Endothelial cell of umbilical vein (primary cell): ENCODE results near the gene SYNGAP1. TPM values are rescaled to one million over a fixed set of nuclear protein-coding genes. Genes with fewer than 3 reads are reported as not detected.

Source experiments
- BruUV-seq: library from RNA; stranded (reverse); fragments of 400-500 nt; replicated peaks from 2 replicates; lab custom pipeline; 2021; lab: Mats Ljungman, UMichigan
- CTCF ChIA-PET: fragments of 300-600, 350-600 bp; sonication (Branson Sonifier 250); formaldehyde crosslinking; loops from one replicate; lab custom pipeline; 2021; ENCODE audit warnings: antibody characterized with exemption, inconsistent platforms; lab: Charles Lee
- POLR2A ChIA-PET: fragments of 300-600, 350-600 bp; sonication (Branson Sonifier 250); formaldehyde crosslinking; loops from one replicate; lab custom pipeline; 2021; ENCODE audit warnings: antibody characterized with exemption, inconsistent platforms; lab: Charles Lee
- DNase-seq: peaks from one replicate; pipeline ENCODE4 v3.0.0-alpha.2; 2011; ENCODE audit warnings: low read depth, low spot score
- FAIRE-seq: peaks from 2 replicates; lab custom pipeline; 2011; peaks lifted over from hg19 to GRCh38; lab: Jason Lieb, UNC
- H2AFZ ChIP-seq: 2 replicates; pipeline ENCODE4 v1.6.0; 2012; ENCODE audit warnings: low read depth, low read length, control low read depth, inconsistent platforms
- H3K27ac ChIP-seq: 2 replicates; pipeline ENCODE4 v1.5.1; 2011; ENCODE audit warnings: low read depth, mild to moderate bottlenecking, control low read depth, low read length, moderate library complexity; ENCODE audit not compliant: insufficient read depth
- H3K27me3 ChIP-seq, 2 experiments: 2 replicates each; pipeline versions ENCODE4 v1.6.0 to v1.6.1; 2011; ENCODE audit warnings: low read length in 2 of 2, mixed read lengths in 1 of 2; ENCODE audit not compliant: control insufficient read depth in 2 of 2, insufficient read depth in 2 of 2
- H3K36me3 ChIP-seq, 2 experiments: 2 replicates in 1 of 2; 3 replicates in 1 of 2; pipeline ENCODE4 v1.5.1; 2011; ENCODE audit warnings: low read length in 2 of 2, mild to moderate bottlenecking in 1 of 2, moderate library complexity in 1 of 2; ENCODE audit not compliant: control insufficient read depth in 2 of 2, insufficient read depth in 2 of 2; ENCODE audit errors: extremely low read depth in 1 of 2
- H3K4me1 ChIP-seq: 3 replicates; pipeline ENCODE4 v1.5.1; 2011; ENCODE audit warnings: mild to moderate bottlenecking, low read length; ENCODE audit not compliant: control insufficient read depth, insufficient read depth; ENCODE audit errors: extremely low read depth
- H3K4me2 ChIP-seq: 2 replicates; pipeline ENCODE4 v1.6.1; 2011; ENCODE audit warnings: low read length, control low read depth, mixed read lengths; ENCODE audit not compliant: insufficient read depth
- H3K4me3 ChIP-seq, 3 experiments: fragments of 200-600 bp in 1 of 3; sonication (generic), shearing (Covaris generic) in 1 of 3; replicated peaks in 1 of 3; 2 replicates each; pipeline ENCODE4 v1.5.1; 2011 to 2016; ENCODE audit warnings: control low read depth in 3 of 3, low read length in 3 of 3, mild to moderate bottlenecking in 2 of 3, inconsistent platforms in 1 of 3, low read depth in 1 of 3, moderate library complexity in 1 of 3; ENCODE audit not compliant: insufficient read depth in 1 of 3
- H3K79me2 ChIP-seq: 2 replicates; pipeline ENCODE4 v1.6.0; 2012; ENCODE audit warnings: low read length, inconsistent platforms; ENCODE audit not compliant: control insufficient read depth, insufficient read depth
- H3K9ac ChIP-seq: replicated peaks from 2 replicates; pipeline ENCODE3; 2011; ENCODE audit warnings: low read length, control low read depth; ENCODE audit not compliant: insufficient read depth; ENCODE audit errors: extremely low read depth
- H3K9me1 ChIP-seq: replicated peaks from 3 replicates; pipeline ENCODE4 v1.6.0; 2011; ENCODE audit warnings: mild to moderate bottlenecking, low read length; ENCODE audit not compliant: control insufficient read depth, insufficient read depth; ENCODE audit errors: extremely low read depth
- H3K9me3 ChIP-seq: replicated peaks from 2 replicates; pipeline ENCODE4 v1.5.1; 2012; ENCODE audit warnings: low read length, inconsistent platforms; ENCODE audit not compliant: control insufficient read depth, insufficient read depth
- H4K20me1 ChIP-seq: replicated peaks from 2 replicates; pipeline ENCODE3; 2011; ENCODE audit warnings: mild to moderate bottlenecking, low read length; ENCODE audit not compliant: control insufficient read depth, insufficient read depth; ENCODE audit errors: extremely low read depth
- CTCF ChIP-seq, 2 donors: IDR thresholded peaks; 1 replicate in 1 of 2; 2 replicates in 1 of 2; pipeline ENCODE4 v1.5.1; 2011; ENCODE audit warnings: low read length in 2 of 2, mild to moderate bottlenecking in 2 of 2, moderate library complexity in 2 of 2, control low read depth in 1 of 2, inconsistent platforms in 1 of 2, low read depth in 1 of 2; ENCODE audit not compliant: insufficient read depth in 1 of 2; ENCODE audit errors: extremely low read depth in 1 of 2
- EZH2 ChIP-seq: IDR thresholded peaks from 2 replicates; pipeline ENCODE4 v1.6.1; 2012; ENCODE audit warnings: borderline replicate concordance, low read depth, mild to moderate bottlenecking, moderate library complexity, low read length, inconsistent platforms; ENCODE audit not compliant: severe bottlenecking
- FOS ChIP-seq: IDR thresholded peaks from 2 replicates; pipeline ENCODE4 v1.6.1; 2011; ENCODE audit warnings: mild to moderate bottlenecking, low read length, moderate library complexity, borderline replicate concordance; ENCODE audit not compliant: insufficient read depth
- GATA2 ChIP-seq: IDR thresholded peaks from 2 replicates; pipeline ENCODE4 v1.7.0; 2011; ENCODE audit warnings: low read depth, mild to moderate bottlenecking, moderate library complexity, mixed read lengths, low read length; ENCODE audit not compliant: insufficient read length, insufficient read depth
- JUN ChIP-seq: IDR thresholded peaks from 2 replicates; pipeline ENCODE4 v1.6.1; 2011; ENCODE audit warnings: borderline replicate concordance, low read depth; ENCODE audit not compliant: insufficient read length, insufficient read depth
- MAX ChIP-seq: IDR thresholded peaks from 2 replicates; pipeline ENCODE4 v1.6.1; 2011; ENCODE audit not compliant: insufficient read depth, insufficient read length
- MYC ChIP-seq: IDR thresholded peaks from one replicate; pipeline ENCODE4 v1.6.1; 2011; ENCODE audit warnings: mild to moderate bottlenecking, low read depth, low read length
- POLR2A ChIP-seq: IDR thresholded peaks from 2 replicates; pipeline ENCODE4 v1.6.1; 2012; ENCODE audit warnings: low read depth, mild to moderate bottlenecking, control low read depth, low read length
- POLR2AphosphoS5 ChIP-seq: IDR thresholded peaks from 2 replicates; pipeline ENCODE4 v1.6.1; 2012; ENCODE audit warnings: low read depth, mild to moderate bottlenecking, control low read depth, low read length, moderate library complexity; ENCODE audit not compliant: insufficient read depth
- dilution Hi-C: fragments of 300-500 bp; cut with MboI; formaldehyde crosslinking; loops from one replicate; pipeline ENCODE4 v1.15.0; 2019; ENCODE audit warnings: low sequenced_read_pairs; ENCODE audit not compliant: extremely low pct_ligation_motif_present
- intact Hi-C: fragments of 100-400 bp; cut with micrococcal nuclease; formaldehyde crosslinking; loops from one replicate; pipeline ENCODE4 v1.10.0; 2022
- polyA plus RNA-seq, 4 experiments: library from polyadenylated mRNA; depleted of rRNA in 3 of 4; stranded (reverse) in 3 of 4; unstranded in 1 of 4; fragments of >200 nt; gene quantifications; 2 replicates each; pipeline versions ENCODE4 v1.2.1 to v1.2.3, GENCODE V29; 2011 to 2012; ENCODE audit warnings: missing spikeins in 1 of 4
- total RNA-seq: library from RNA; stranded (reverse); gene quantifications from 2 replicates; pipeline ENCODE4 v1.2.3, GENCODE V29; 2021

SYNGAP1 gene
- total and polyA plus RNA-seq, 2 donors (not counting 3 experiments of a cell fraction or from before 2014, with no cell fraction given), result 7.3 to 15.1 TPM

GRCh38 chr6:33391922-33392594, 27.8 kb upstream of the SYNGAP1 start:
- Histone ChIP-seq H3K9me3 (no peaks in the 10 kb centered on the region), H3K9ac (peak overlapping the region; percentile 55), H4K20me1 (no peaks in the 10 kb centered on the region), H3K4me3 (peak overlapping the region; percentile 73 to 85 (median 84)), H3K27ac (peak overlapping the region; percentile 46), H3K79me2 (peaks cover 51% of the 10 kb centered on the region), H3K27me3 (no peaks in the 10 kb centered on the region), H3K36me3 (peaks cover 0 to 2% of the 10 kb centered on the region in 2 experiments), H2AFZ (peak overlapping the region; percentile 82), H3K4me2 (peak overlapping the region; percentile 64), H3K4me1 (peaks cover 26% of the 10 kb centered on the region), H3K9me1 (no peaks in the 10 kb centered on the region)
- FAIRE-seq (peak; percentile 55), DNase-seq (peak; percentile 28)
- TF ChIP-seq EZH2, result no peak
- intact Hi-C loops (loop anchor here (1.0 to 5.0 kb wide), 5 partner anchors 18 to 100 kb away; partner anchors contain the start of gene ZBTB9), dilution Hi-C loops (no loop called here)
- CTCF ChIA-PET, result interaction anchor here (2.0 kb wide), 1 partner anchor 15 kb away, joined by 7 read pairs; no protein-coding TSS in a partner anchor
- POLR2A ChIA-PET, result no interaction called here
- BruUV-seq, result TSS peak; percentile 71

GRCh38 chr6:33392595-33392948, 27.3 kb upstream of the SYNGAP1 start:
- Histone ChIP-seq H4K20me1 (no peaks in the 10 kb centered on the region), H3K4me1 (peaks cover 26% of the 10 kb centered on the region), H3K4me3 (peak overlapping the region; percentile 73 to 85 (median 84)), H3K36me3 (peaks cover 0 to 2% of the 10 kb centered on the region in 2 experiments), H2AFZ (peak overlapping the region; percentile 82), H3K9ac (peak overlapping the region; percentile 55), H3K79me2 (peaks cover 55% of the 10 kb centered on the region), H3K4me2 (peak overlapping the region; percentile 64), H3K9me3 (no peaks in the 10 kb centered on the region), H3K27ac (peak overlapping the region; percentile 46), H3K27me3 (no peaks in the 10 kb centered on the region), H3K9me1 (no peaks in the 10 kb centered on the region)
- intact Hi-C loops (loop anchor here (5.0 kb wide), 1 partner anchor 100 kb away; no protein-coding TSS in a partner anchor), dilution Hi-C loops (no loop called here)
- POLR2A ChIA-PET, result no interaction called here
- FAIRE-seq, result no peak
- TF ChIP-seq FOS (no peak), POLR2AphosphoS5 (no peak), JUN (no peak), MAX (no peak), POLR2A (no peak), GATA2 (no peak), EZH2 (no peak), MYC (no peak), CTCF (IDR thresholded peaks at IDR 0.05; ENCODE audit: extremely low read depth in 1 of 2, insufficient read depth in 1 of 2, low read depth in 1 of 2, low read length in 2 of 2) (no peak)
- no TSS peak for BruUV-seq
- CTCF ChIA-PET, result interaction anchor here (2.0 kb wide), 1 partner anchor 14 kb away, joined by 7 read pairs; no protein-coding TSS in a partner anchor
- DNase-seq, result no peak
